Liver (tissue), 9 donors: Measurements from ENCODE around the gene DHDH. TPM values are rescaled to one million over a fixed set of nuclear protein-coding genes. Genes with fewer than 3 reads are reported as not detected.

Experiments
- DNase-seq: peaks from one replicate; pipeline ENCODE4 v3.0.0-alpha.2; 2017; ENCODE audit warnings: low spot score
- H3K27ac ChIP-seq, 2 donors: one replicate each; pipeline ENCODE4 v1.7.0; 2013; ENCODE audit warnings: inconsistent platforms in 2 of 2, low read length in 2 of 2, control low read depth in 1 of 2, low read depth in 1 of 2, mild to moderate bottlenecking in 1 of 2
- H3K27me3 ChIP-seq, 4 donors: one replicate each; pipeline versions ENCODE4 v1.6.1 to v1.7.0; 2013; ENCODE audit warnings: low read length in 3 of 4, inconsistent platforms in 1 of 4, mild to moderate bottlenecking in 1 of 4, moderate library complexity in 1 of 4; ENCODE audit not compliant: control insufficient read depth in 4 of 4, insufficient read depth in 4 of 4
- H3K36me3 ChIP-seq, 4 donors: one replicate each; pipeline versions ENCODE4 v1.6.1 to v1.7.0; 2013; ENCODE audit warnings: low read length in 3 of 4, mild to moderate bottlenecking in 3 of 4, low read depth in 1 of 4, moderate library complexity in 1 of 4; ENCODE audit not compliant: control insufficient read depth in 4 of 4, insufficient read depth in 3 of 4
- H3K4me1 ChIP-seq, 4 donors: one replicate each; pipeline versions ENCODE4 v1.6.1 to v1.7.0; 2013; ENCODE audit warnings: low read length in 3 of 4, mild to moderate bottlenecking in 3 of 4, moderate library complexity in 1 of 4; ENCODE audit not compliant: control insufficient read depth in 4 of 4, insufficient read depth in 4 of 4
- H3K4me3 ChIP-seq, 3 donors: one replicate each; pipeline versions ENCODE4 v1.6.1 to v1.7.0; 2013; ENCODE audit warnings: low read length in 3 of 3, control low read depth in 1 of 3, low read depth in 1 of 3, mild to moderate bottlenecking in 1 of 3
- H3K9ac ChIP-seq, 2 donors: one replicate each; pipeline ENCODE4 v1.7.0; 2013; ENCODE audit warnings: low read length in 2 of 2, mild to moderate bottlenecking in 2 of 2, moderate library complexity in 2 of 2, control low read depth in 1 of 2, low read depth in 1 of 2
- H3K9me3 ChIP-seq, 4 donors: one replicate each; pipeline versions ENCODE4 v1.6.1 to v1.7.0; 2013; ENCODE audit warnings: low read length in 3 of 4; ENCODE audit not compliant: control insufficient read depth in 4 of 4
- ATF3 ChIP-seq: IDR thresholded peaks from 2 replicates; pipeline ENCODE4 v1.6.1; 2016; ENCODE audit warnings: antibody characterized with exemption
- EGR1 ChIP-seq, 2 donors: IDR thresholded peaks; 2 replicates each; pipeline ENCODE4 v1.6.1; 2016 to 2018; ENCODE audit warnings: antibody characterized with exemption in 2 of 2, low read depth in 2 of 2
- FOXA1 ChIP-seq: IDR thresholded peaks from 2 replicates; pipeline ENCODE4 v1.6.1; 2016; ENCODE audit warnings: antibody characterized with exemption
- FOXA2 ChIP-seq: IDR thresholded peaks from 2 replicates; pipeline ENCODE4 v1.6.1; 2016; ENCODE audit warnings: antibody characterized with exemption
- GABPA ChIP-seq, 2 donors: IDR thresholded peaks in 1 of 2; conservative IDR thresholded peaks in 1 of 2; 2 replicates each; pipeline ENCODE4 v1.6.1; 2016; ENCODE audit warnings: antibody characterized with exemption in 2 of 2, mild to moderate bottlenecking in 1 of 2, moderate library complexity in 1 of 2
- HNF4A ChIP-seq, 2 donors: conservative IDR thresholded peaks; 2 replicates each; pipeline ENCODE4 v1.6.1; 2016; ENCODE audit warnings: antibody characterized with exemption in 2 of 2, mild to moderate bottlenecking in 2 of 2
- HNF4G ChIP-seq: IDR thresholded peaks from 2 replicates; pipeline ENCODE4 v1.6.1; 2016; ENCODE audit warnings: antibody characterized with exemption
- JUND ChIP-seq, 2 donors: IDR thresholded peaks; 2 replicates each; pipeline ENCODE4 v1.6.1; 2016; ENCODE audit warnings: antibody characterized with exemption in 2 of 2
- NR2F2 ChIP-seq: IDR thresholded peaks from 2 replicates; pipeline ENCODE4 v1.6.1; 2016; ENCODE audit warnings: antibody characterized with exemption
- RAD21 ChIP-seq, 2 donors: IDR thresholded peaks; 2 replicates each; pipeline ENCODE4 v1.6.1; 2016; ENCODE audit warnings: antibody characterized with exemption in 2 of 2, mild to moderate bottlenecking in 2 of 2
- REST ChIP-seq: IDR thresholded peaks from 2 replicates; pipeline ENCODE4 v1.6.1; 2016; ENCODE audit warnings: antibody characterized with exemption, mild to moderate bottlenecking
- RXRA ChIP-seq, 2 donors: IDR thresholded peaks; 2 replicates each; pipeline ENCODE4 v1.6.1; 2017 to 2018; ENCODE audit warnings: antibody characterized with exemption in 2 of 2, mild to moderate bottlenecking in 1 of 2
- SP1 ChIP-seq: IDR thresholded peaks from 2 replicates; pipeline ENCODE4 v1.6.1; 2018; ENCODE audit warnings: antibody characterized with exemption, mild to moderate bottlenecking
- TAF1 ChIP-seq: conservative IDR thresholded peaks from 2 replicates; pipeline ENCODE4 v1.6.1; 2016; ENCODE audit warnings: antibody characterized with exemption, mild to moderate bottlenecking
- YY1 ChIP-seq: IDR thresholded peaks from 2 replicates; pipeline ENCODE4 v1.6.1; 2016; ENCODE audit warnings: antibody characterized with exemption, mild to moderate bottlenecking
- WGBS: extraction: QIAGEN DNeasy Blood & Tissue Kit; methylation state at CpG from one replicate; pipeline ENCODE4 v1.1.7; 2013; 5-methylcytosine and 5-hydroxymethylcytosine counted together
- polyA plus RNA-seq, 2 donors: library from polyadenylated mRNA; stranded (reverse) in 1 of 2; unstranded in 1 of 2; fragments of 200-250 nt in 1 of 2; fragments of >200 nt in 1 of 2; fragmentation: Nextera tagmentation in 1 of 2; extraction: Ambion mirVana in 1 of 2; gene quantifications; one replicate each; pipeline versions ENCODE4 v1.2.1 to v1.2.3, GENCODE V29; 2013 to 2015
- total RNA-seq, 2 donors: library from RNA; depleted of rRNA; stranded (reverse); fragments of >200 nt; gene quantifications; one replicate each; pipeline ENCODE4 v1.2.3, GENCODE V29; 2014
- TF ChIP-seq, protein P1 (sequence below): fragments of 150-350 bp; IDR thresholded peaks from 2 replicates; pipeline ENCODE4 v1.5.1; 2017; ENCODE audit warnings: improper control_type of control experiment, low read depth, low read length; ENCODE audit not compliant: missing input control
- TF ChIP-seq, protein P2 (sequence below): IDR thresholded peaks from 2 replicates; pipeline ENCODE4 v1.6.1; 2016; ENCODE audit warnings: antibody characterized with exemption
- TF ChIP-seq, protein P3 (sequence below): IDR thresholded peaks from 2 replicates; pipeline ENCODE4 v1.6.1; 2016; ENCODE audit warnings: antibody characterized with exemption
- donor health status: healthy.
- donor health status: healthy.
- donor health status: healthy.
- donor health status: healthy.
- donor health status: healthy.

The DHDH gene
- total and polyA plus RNA-seq, 4 donors, result 0.16 to 1.3 TPM; not detected in 2

GRCh38 chr19:48962849-48963165, 29.3 kb downstream of the DHDH start:
- Histone ChIP-seq H3K4me3 (peak overlapping the region; percentile 18 to 53 (median 27)), H3K27me3 (no peaks in the 10 kb centered on the region), H3K4me1 (peaks cover 7 to 32% (median 18%) of the 10 kb centered on the region in 4 donors), H3K36me3 (peaks cover 0 to 5% (median 1%) of the 10 kb centered on the region in 4 donors), H3K27ac (peak overlapping the region; percentile 90 to 96), H3K9ac (peak overlapping the region; percentile 70 to 92), H3K9me3 (no peaks in the 10 kb centered on the region)
- 12% methylated on average over 7 of the region's 7 CpGs for WGBS
- DNase-seq, result peak; percentile 47
- no peak for TF ChIP-seq HNF4A (conservative IDR thresholded peaks at IDR 0.05)
- TF ChIP-seq SP1, result no peak
- TF ChIP-seq, protein P1, sequence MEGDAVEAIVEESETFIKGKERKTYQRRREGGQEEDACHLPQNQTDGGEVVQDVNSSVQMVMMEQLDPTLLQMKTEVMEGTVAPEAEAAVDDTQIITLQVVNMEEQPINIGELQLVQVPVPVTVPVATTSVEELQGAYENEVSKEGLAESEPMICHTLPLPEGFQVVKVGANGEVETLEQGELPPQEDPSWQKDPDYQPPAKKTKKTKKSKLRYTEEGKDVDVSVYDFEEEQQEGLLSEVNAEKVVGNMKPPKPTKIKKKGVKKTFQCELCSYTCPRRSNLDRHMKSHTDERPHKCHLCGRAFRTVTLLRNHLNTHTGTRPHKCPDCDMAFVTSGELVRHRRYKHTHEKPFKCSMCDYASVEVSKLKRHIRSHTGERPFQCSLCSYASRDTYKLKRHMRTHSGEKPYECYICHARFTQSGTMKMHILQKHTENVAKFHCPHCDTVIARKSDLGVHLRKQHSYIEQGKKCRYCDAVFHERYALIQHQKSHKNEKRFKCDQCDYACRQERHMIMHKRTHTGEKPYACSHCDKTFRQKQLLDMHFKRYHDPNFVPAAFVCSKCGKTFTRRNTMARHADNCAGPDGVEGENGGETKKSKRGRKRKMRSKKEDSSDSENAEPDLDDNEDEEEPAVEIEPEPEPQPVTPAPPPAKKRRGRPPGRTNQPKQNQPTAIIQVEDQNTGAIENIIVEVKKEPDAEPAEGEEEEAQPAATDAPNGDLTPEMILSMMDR, result no peak

- Histone ChIP-seq H3K9ac (peak overlapping the region; percentile 92), H3K4me1 (peaks cover 7 to 32% (median 20%) of the 10 kb centered on the region in 4 donors), H3K4me3 (peak overlapping the region; percentile 53 to 69 (median 64)), H3K9me3 (no peaks in the 10 kb centered on the region), H3K27ac (peak overlapping the region; percentile 90 to 96), H3K36me3 (peaks cover 0 to 5% (median 1%) of the 10 kb centered on the region in 4 donors), H3K27me3 (no peaks in the 10 kb centered on the region)
- 4% methylated on average over 28 of the region's 28 CpGs for WGBS
- TF ChIP-seq, protein P2, sequence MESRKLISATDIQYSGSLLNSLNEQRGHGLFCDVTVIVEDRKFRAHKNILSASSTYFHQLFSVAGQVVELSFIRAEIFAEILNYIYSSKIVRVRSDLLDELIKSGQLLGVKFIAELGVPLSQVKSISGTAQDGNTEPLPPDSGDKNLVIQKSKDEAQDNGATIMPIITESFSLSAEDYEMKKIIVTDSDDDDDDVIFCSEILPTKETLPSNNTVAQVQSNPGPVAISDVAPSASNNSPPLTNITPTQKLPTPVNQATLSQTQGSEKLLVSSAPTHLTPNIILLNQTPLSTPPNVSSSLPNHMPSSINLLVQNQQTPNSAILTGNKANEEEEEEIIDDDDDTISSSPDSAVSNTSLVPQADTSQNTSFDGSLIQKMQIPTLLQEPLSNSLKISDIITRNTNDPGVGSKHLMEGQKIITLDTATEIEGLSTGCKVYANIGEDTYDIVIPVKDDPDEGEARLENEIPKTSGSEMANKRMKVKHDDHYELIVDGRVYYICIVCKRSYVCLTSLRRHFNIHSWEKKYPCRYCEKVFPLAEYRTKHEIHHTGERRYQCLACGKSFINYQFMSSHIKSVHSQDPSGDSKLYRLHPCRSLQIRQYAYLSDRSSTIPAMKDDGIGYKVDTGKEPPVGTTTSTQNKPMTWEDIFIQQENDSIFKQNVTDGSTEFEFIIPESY, result no peak
- peak; percentile 49 for TF ChIP-seq HNF4G
- TF ChIP-seq SP1, result peak; percentile 69
- peak; percentile 60 for TF ChIP-seq HNF4A (conservative IDR thresholded peaks at IDR 0.05)
- TF ChIP-seq FOXA1, result no peak
- peak; percentile 4 for TF ChIP-seq FOXA2
- TF ChIP-seq ATF3, result no peak
- TF ChIP-seq EGR1 (IDR thresholded peaks at IDR 0.05; ENCODE audit: low read depth in 2 of 2), result peak in 1 of 2 donors; percentile 4
- TF ChIP-seq RXRA (IDR thresholded peaks at IDR 0.05), result peak; percentile 4 to 43
- TF ChIP-seq JUND (IDR thresholded peaks at IDR 0.05), result peak; percentile 77 to 81
- peak in 1 of 2 donors; percentile 19 for TF ChIP-seq RAD21 (IDR thresholded peaks at IDR 0.05)
- no peak for TF ChIP-seq GABPA (IDR thresholded peaks at IDR 0.05 in 1 of 2, conservative IDR thresholded peaks at IDR 0.05 in 1 of 2)
- TF ChIP-seq, protein P1, result no peak
- TF ChIP-seq TAF1, result peak; percentile 78
- peak; percentile 21 for TF ChIP-seq NR2F2
- TF ChIP-seq YY1, result peak; percentile 81
- TF ChIP-seq REST, result peak; percentile 88
- TF ChIP-seq, protein P3, sequence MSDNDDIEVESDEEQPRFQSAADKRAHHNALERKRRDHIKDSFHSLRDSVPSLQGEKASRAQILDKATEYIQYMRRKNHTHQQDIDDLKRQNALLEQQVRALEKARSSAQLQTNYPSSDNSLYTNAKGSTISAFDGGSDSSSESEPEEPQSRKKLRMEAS, result peak; percentile 12
- DNase-seq, result peak; percentile 92
Observed at GRCh38 chr19:48963371-48964204, 30.1 kb downstream of the DHDH start.
